Fibroblast of villous mesenchyme (primary cell): Measurements from ENCODE around the gene TGM4. TPM values are rescaled to one million over a fixed set of nuclear protein-coding genes. Genes with fewer than 3 reads are reported as not detected.

ENCODE experiments used
- DNase-seq: peaks from one replicate; pipeline ENCODE4 v3.0.0-alpha.2; 2010; ENCODE audit warnings: low read depth
- H3K4me3 ChIP-seq: 2 replicates; pipeline ENCODE4 v1.5.1; 2011; ENCODE audit warnings: low read depth, mild to moderate bottlenecking, low read length
- total RNA-seq: library from RNA; depleted of rRNA; stranded (reverse); fragments of >200 nt; gene quantifications from 2 replicates; pipeline ENCODE4 v1.2.3, GENCODE V29; 2012
- TF ChIP-seq, protein P1 (sequence below): IDR thresholded peaks from 2 replicates; pipeline ENCODE4 v1.5.1; 2012; ENCODE audit warnings: low read depth, mild to moderate bottlenecking, low read length; ENCODE audit not compliant: insufficient read depth

Gene TGM4
- total RNA-seq, 1 donor: not detected

DNA sequence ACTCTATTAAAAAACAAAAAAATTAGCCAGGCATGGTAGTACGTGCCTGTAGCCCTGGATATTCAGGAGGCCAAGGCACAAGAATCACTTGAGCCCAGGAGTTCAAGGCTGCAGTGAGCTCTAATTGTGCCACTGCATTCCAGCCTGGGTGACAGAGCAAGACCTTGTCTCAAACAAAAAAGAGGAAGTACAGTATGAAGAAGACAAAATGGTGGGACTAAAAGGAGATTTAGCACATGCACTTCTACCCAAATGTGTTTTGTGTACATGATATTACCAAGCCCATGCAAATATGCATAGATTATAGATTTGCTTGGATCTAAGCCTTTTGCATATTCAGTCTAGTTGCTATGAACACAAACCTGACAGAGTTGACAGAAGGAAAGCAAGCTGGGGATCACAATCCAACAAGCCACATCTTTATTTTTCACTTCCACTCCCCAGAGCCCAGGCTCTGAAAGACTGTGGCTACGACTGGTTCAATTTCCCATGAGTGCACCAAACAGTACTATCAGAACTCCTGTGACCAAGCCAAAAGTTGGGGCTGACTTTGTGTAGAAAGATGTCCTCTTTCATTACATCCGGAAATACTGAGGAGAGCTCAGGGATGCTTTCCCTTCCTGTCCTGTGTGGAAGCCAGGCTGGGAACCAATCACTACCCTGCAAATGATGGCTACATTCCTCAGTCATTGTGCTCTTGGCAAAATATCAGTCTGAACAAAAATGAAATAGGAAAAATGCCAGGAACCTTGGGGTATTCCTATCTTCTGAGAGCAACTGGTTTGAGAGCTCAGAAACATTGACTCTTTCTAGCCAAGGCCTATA is 49.4 kb downstream of the TGM4 start:
- DNase-seq: no peak
- no peak overlapping the region for H3K4me3 ChIP-seq
- TF ChIP-seq, protein P1, sequence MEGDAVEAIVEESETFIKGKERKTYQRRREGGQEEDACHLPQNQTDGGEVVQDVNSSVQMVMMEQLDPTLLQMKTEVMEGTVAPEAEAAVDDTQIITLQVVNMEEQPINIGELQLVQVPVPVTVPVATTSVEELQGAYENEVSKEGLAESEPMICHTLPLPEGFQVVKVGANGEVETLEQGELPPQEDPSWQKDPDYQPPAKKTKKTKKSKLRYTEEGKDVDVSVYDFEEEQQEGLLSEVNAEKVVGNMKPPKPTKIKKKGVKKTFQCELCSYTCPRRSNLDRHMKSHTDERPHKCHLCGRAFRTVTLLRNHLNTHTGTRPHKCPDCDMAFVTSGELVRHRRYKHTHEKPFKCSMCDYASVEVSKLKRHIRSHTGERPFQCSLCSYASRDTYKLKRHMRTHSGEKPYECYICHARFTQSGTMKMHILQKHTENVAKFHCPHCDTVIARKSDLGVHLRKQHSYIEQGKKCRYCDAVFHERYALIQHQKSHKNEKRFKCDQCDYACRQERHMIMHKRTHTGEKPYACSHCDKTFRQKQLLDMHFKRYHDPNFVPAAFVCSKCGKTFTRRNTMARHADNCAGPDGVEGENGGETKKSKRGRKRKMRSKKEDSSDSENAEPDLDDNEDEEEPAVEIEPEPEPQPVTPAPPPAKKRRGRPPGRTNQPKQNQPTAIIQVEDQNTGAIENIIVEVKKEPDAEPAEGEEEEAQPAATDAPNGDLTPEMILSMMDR: no peak

GRCh38 chr3:44924457-44925084 is 50.2 kb downstream of the TGM4 start:
- H3K4me3 ChIP-seq: no peak overlapping the region
- DNase-seq: no peak
- TF ChIP-seq, protein P1: no peak

DNA sequence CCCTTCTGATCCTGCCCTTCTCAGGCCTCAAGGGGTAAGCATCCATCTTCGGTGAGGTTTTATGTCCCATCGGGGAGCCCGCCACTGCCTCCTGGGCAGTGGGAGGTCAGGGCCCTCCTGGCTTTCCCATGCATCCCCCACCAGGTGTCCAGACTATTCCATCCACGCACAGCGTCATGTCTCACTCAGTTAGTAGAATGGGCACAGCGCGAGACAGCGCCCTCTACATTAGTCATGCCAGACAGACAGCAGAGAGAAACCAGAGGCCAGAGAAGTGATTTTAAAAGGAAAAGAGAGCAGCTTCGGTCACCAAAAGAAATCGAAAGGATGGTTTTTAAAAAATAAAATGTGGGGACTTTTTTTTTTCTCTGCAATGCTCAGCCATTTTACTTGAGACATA is 51.8 kb downstream of the TGM4 start:
- DNase-seq: no peak
- H3K4me3 ChIP-seq: no peak overlapping the region
- TF ChIP-seq, protein P1: no peak

DNA sequence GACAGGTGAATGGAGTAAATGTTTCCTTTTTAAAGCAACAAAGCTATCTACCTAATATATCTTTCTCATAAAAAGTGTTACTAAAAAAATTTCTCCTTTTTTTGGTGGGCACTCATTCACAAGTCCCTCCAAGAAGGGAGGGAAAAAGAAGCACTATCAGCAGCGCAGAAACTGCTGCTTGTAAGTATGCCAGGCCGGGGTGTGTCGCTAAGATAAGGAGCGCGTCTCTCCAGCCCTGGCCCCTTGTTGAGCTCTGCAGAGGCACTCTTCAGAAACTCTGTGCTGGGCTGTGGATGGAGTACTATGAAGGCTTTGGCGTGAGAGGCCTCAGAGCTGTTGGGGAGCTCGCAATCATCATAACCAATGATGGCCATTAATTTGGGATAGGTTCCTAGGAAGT is 52.5 kb downstream of the TGM4 start:
- no peak overlapping the region for H3K4me3 ChIP-seq
- no peak for DNase-seq
- TF ChIP-seq, protein P1: no peak

GRCh38 chr3:44927371-44927770 is 53.0 kb downstream of the TGM4 start:
- DNase-seq: no peak
- no peak overlapping the region for H3K4me3 ChIP-seq
- TF ChIP-seq, protein P1: no peak

DNA sequence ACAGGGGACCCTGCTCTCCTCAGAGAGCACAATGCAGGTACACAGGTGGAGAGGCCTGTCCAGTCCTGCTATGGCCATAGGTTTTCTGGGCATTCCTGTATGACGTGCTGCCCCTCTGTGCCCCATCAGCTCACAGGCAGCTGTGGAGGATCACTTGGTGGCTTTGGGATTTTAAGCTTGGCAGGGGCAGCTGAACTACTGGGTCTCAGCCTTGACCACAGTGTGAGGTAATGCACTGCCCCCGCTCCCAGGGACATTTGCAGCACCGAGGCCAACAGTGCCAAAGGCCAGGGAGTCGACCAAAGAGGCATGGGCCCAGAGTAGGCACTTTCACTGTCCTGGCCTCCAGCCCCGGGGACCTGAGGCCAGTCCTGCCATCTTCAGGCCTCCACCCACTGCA is 55.4 kb downstream of the TGM4 start:
- H3K4me3 ChIP-seq: no peak overlapping the region
- DNase-seq: no peak
- TF ChIP-seq, protein P1: no peak
